GM03348 (cell line): ENCODE data around the gene GPR18.
A peak's percentile ranks its signal among the peaks of the same experiment; 100 is the strongest.
"Not testable (repeated sequence)": the region's sequence is repeated elsewhere in the genome, so short reads cannot be mapped to it uniquely, and the experiment has no call there.

ENCODE experiments used
- DNase-seq: peaks from one replicate; pipeline ENCODE4 v3.0.0; 2012; ENCODE audit warnings: low spot score

GPR18 gene

DNA sequence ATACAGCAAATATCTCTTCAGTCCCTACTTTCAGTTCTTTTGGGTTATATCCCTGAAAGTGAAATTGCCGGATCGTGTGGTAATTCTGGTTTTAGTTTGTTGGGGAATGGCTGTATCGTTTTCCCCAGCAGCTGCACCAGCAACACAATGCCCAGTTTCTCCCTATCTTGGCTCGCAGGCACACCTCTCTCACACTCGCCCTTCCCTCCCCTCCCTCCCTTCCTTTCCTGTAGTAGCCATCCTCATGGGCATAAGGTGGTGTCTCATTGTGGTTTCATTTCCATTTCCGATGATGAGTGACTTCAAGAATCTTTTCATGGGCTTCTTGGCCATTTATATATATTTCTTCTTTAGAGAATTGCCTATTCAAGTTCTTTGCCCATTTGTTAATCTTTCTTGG lies 8.6 kb upstream of the GPR18 start:
- DNase-seq: no peak

DNA sequence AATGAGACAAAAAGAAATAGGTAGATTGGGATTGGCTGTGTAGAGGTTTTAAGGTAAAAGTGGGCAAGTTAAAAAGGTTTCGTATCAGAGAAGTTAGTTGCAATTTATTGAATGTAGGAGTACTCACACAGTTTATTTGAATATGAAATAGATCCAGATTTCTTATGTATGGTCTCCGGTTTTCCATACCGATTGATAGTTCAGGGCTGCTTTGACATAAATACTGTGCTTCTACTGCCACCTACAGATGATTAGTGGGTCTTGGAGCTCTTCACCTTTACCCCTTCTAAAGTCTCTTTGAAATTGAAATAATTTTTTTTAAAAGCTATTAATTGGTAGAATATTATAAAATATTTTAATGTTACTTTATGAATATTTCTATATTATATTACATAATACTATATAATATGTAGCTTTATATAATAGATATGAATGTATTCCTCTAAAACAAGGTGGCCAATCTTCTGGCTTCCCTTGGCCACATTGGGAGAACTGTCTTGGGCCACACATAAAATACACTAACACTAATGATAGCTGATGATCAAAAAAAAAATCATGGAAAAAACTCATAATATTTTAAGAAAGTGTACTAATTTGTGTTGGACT lies 7.7 kb upstream of the GPR18 start:
- DNase-seq: peak; percentile 64

DNA sequence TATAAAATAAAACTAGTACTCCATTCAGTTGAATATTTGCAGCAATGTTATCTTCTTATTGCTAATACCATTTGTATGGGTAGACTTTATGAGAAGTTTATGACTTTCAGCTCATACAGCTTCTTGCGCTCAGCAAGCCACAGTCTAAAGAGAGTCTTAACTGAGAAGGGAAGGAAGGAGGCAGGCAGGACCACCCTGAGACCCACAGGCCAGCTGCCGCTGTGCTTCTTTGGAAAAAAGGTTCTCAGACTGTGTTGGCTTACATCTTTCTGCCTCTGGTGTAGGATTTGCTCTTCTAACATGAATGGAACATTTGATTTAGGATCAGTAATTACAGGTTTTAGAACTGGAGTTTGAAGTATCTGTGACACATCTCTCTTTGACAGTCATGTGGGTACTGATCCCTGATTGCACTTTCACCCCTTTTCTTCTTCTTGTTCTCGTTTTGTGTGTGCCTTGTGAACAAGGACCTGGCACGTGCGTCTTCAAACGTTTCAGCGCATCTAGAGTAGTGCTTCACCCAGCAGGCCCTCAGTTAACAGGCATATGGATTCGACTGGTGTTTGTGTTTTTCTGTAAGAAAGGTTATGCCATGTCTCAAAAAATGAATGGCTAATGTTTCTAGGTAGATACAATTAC lies 7.1 kb upstream of the GPR18 start:
- DNase-seq: no peak

DNA sequence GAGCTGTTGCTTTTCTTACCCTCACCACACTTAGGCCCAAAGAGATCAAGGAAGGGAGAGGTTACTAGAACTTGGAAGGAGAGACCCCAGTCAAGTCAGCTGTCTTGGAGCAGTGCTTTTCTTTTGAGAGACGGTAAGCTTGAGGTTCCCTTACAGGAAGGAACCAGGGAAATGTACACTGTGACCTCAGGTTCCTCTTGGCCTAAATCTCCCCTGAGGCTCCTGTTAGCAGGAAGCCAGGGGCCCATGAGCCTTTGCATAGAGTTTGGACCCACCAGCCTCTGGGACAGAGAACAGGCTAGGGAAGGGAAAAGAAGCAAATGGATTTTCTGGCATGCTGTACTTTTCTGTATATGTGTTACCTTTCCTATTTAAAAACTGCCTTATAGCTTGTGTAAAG lies 5.9 kb upstream of the GPR18 start:
- DNase-seq: no peak

DNA sequence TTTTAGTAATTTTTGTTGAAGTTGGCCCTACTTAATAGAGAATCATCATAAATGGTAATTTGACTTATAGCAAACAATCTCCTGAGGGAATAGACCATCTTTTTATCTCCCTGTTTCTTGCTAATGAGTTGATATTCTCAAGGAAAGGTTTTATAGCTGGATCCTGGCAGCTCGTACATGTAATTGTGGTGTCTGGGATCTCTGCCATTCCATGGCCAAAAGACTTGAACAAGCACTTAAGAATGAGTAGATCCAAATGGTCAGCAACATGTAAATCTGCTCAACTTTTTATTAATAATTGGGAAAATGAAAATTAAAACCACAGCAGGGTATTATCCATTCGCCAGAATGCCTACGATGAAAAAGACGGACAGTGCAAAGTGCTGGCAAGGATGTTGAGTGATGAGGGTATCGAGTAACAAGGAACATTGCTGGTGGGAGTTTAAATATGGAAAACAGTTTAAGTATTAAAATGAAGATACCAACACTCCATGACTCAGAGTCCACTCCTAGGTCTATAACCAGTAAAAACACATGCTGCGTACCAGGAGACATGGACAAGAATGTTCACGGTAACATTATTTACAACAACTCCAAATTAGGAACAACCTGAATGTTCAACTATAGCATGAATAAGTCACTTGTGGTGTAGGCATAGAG lies 5.1 kb upstream of the GPR18 start:
- DNase-seq: no peak

DNA sequence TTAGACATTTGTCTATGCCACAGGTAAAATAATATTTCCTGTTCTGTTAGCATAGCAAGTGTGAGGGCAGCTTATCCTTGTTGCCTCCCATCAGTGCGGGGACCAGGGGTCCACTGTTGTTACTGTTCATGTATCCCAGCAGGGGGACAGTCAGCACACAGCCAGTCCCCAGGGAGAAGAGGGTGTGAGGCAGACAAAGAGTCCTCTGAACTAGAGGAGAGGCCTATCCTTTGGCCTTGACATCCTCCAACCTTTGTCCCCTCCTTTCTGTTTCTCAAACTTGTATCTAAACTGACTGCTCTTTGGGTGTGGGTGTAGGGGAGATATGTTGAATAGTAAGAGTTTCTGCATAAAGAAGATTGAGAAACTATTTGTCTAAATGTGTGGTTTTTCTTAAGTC lies 2.9 kb upstream of the GPR18 start:
- DNase-seq: no peak

DNA sequence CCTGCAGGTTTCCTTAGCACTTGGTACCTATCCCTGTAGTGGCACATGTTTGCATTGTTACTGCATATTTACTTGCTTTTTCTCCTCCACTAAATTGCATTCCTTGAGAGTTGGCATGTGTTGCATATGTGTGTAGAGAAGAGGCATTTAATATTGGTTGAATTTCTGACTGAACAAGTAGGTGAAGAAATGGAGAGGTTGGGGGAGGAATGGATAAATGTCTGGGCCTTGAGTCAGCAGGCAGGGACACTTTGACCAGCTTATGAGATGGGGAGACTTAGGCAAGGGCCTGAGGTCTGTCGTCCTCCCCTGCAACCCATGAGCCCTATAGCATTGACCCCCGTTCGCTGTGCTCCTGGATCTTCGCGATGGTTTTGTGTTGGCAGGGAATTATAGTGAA lies 2.0 kb upstream of the GPR18 start:
- DNase-seq: peak; percentile 38

DNA sequence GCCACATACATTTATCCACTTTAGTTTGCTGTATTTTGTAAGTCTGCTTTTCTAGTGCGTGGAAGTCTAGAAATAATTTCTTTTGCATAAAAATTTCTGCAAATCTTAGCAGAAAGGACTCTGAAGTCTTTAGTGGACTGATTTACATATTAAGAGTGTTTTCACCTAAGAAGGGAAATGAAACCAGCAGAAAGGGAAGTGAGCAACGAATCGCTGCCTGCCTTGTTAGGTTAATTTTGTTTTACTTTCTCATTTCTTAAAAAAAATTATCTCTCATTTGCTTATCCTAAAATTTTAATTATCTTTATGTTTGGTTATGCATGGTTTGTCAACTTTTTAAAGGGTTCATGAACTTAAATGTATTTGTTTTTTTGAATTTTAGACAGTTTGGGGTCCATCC lies 767 bp upstream of the GPR18 start:
- no peak for DNase-seq

DNA sequence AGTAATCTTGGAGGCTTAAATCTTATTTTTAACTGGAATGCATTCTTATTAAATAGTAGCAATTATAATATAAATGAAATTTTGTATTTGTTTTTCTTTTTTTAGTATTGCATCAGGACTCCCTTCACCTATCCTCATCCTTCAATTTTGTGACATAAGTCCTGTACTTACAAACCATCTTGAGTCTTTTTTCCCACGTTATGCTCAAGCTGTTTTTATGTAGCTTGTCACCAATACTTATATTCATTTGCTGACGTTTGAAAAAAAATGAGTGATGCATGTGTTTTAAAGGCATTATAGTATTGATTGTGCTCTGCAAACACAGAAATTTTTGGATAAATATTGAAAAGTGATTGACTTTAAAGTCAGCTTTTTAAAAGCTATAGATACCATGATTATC lies 888 bp downstream of the GPR18 start:
- DNase-seq: no peak

DNA sequence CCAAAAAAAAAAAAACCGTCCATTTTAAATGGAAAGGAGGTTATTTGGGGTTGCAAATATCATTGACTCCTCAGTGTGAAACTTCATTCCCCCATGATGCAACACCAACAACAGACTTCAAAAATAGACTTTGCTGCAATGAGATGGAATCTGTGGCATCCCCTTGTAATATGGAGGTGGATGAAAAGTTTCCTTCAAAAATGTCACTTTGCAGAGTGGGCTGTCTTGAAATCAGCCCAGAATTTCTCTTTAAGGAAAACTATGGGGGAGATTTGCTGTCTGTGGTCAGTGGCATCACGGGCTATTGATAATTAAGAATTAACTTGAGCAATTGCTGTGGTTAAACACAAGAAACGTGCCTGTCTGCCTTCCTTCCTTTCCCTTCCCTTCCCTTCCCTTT lies 1.5 kb downstream of the GPR18 start:
- DNase-seq: peak; percentile 70

DNA sequence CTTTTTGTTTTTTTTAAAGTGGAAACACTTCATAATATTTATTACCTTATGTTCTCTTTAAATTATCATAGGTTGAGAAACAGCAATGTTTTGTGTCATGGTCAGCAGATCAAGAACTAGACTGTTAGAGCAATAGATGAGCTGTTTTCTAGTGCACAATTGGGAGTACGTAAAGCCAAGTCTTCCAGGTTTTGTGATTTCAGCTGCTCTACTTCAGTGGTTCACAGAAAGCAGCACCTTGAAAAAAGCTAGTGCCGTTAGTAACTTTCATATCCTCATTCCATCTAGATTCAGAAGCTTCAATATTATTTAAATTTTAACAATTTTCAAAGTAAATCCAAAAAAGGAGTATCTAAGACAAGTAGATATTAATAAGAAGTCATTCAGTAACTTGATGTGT lies 1.9 kb downstream of the GPR18 start:
- DNase-seq: no peak

DNA sequence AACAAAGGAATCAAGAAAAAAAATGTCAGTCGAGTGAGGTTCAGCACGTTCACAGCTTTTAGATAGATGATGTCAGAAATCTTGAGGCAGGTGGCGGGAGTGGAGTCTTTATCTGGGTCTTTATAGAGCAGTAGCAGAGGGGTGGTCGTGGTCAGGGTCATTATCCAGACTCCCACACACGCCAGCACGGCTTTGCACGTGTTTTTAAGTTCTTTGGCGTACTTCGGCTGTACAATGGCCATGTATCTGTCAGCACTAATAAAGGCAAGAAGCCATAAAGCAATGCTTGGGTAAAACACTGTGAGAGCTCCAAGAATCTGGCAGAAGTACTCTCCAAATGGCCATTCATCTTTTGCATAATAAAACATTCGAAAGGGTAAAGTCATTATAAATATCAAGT lies 2.9 kb downstream of the GPR18 start:
- no peak for DNase-seq

DNA sequence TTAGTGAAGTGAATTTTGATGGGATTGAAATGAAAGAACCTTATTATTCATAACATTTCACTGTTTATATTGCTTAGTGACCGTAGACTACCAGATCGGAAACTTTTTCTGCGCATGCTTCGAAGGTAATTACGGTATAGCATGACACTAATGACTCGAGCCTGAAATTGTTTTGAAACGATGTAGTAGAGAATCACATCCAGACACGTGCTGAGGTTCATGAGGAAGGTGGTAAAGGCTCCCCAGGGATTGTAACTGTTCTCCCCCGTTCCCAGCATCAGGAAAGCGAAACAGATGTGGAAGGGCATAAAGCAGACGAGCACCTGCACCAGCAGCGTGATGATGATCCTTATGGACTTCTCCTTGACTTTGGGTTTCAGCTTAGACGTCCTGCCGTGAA lies 3.3 kb downstream of the GPR18 start:
- no peak for DNase-seq

DNA sequence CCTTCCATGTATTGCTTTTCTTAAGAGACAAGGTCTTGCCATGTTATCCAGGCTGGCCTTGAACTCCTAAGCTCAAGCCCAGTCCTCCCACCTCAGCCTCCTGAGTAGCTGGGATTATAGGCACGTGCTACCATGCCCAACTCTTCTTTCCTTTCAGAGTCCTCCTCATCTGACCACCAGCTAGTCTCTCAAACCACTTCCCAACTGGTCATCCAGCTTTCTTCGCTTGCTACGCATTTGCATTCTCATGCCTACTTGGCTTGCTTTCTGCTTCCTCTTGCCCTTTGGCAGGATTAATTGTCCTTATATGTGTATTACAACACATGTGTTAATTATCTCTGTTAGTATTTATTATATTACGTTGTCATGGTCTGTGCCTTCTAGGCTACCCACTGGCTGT lies 6.3 kb downstream of the GPR18 start:
- DNase-seq: no peak

DNA sequence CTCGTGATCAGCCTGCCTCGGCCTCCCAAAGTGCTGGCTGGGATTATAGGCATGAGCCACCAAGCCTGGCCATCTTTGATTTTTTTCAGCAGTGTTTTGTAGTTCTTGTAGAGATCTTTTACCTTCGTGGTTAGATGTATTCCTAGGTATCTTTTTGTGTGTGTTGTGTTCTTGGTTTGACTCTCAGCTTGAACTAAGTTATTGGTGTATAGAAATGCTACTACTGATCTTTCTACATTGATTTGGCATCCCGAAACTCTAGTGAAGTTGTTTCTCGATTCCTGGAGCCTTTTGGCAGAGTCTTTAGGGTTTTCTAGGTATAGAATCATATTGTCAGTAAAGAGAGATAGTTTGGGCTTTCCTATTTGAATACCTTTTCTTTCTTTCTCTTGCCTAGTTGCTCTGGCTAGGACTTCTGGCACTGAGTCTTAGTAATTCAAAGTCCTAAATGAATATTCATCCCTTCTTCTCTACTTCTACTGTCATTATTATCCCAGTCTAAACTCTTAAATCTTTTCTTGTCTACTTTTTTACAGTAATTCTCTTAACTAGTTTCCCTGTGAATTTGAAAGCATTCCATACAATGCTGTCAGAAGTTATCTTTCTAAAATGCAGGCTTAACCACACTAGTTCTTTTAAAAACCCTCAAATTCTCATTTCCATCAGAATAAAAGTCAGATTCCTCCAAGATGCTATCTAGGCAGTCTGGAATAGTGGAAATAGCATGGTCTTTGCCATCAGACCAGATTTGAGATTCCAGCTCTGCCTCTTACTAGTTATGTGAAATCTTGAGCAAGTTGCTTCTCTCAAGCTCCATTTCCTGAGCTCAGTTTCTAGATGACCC lies 7.0 kb downstream of the GPR18 start:
- no peak for DNase-seq

DNA sequence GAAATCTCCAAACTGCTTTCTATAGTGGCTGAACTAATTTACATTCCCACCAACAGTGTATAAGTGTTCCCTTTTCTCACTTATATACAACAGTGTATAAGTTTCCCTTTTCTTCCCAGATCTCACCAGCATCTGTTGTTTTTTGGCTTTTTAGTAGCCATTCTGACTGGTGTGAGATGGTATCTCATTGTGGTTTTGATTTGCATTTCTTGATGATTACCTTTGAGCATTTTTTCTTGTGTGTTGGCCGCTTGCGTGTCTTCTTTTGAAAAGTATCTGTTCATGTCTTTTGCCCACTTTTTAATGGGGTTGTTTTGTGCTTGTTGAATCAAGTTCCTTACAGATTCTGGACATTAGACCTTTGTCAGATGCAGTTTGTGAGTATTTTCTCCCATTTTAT lies 8.6 kb downstream of the GPR18 start:
- DNase-seq: not testable (repeated sequence)

DNA sequence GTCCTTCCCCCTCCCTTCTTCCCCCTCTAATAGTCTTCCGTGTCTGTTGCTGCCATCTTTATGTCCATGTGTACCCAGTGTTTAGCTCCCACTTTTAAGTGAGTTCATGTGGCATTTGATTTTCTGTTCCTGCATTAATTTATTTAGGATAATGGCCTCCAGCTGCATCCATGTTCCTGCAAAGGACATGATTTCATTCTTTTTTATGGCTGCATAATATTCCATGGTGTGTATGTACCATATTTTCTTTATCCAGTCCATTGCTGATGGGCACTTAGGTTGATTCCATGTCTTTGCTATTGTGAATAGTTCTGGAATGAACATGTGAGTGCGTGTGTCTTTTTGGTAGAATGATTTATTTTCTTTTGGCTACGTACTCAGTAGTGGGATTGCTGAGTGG lies 9.0 kb downstream of the GPR18 start:
- not testable (repeated sequence) for DNase-seq

DNA sequence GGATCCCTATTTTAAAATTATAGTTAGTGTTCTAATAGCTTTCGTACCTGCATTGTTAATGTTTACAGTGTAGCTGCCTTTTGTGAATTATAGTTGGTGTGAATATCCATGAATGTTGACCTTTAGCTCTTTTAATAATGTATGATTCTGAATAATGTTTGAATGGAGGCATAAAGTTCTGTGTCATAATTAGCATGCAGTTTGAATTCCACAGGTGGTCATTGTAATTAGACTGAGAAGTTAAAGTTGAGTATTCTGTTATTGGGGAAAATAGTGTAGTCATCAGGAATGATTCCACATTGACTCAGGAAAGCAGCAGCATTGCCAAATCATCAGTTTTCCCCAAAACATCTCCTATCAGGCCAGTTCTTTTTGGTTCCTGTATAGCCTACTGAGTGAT lies 12.1 kb downstream of the GPR18 start:
- DNase-seq: peak; percentile 27

DNA sequence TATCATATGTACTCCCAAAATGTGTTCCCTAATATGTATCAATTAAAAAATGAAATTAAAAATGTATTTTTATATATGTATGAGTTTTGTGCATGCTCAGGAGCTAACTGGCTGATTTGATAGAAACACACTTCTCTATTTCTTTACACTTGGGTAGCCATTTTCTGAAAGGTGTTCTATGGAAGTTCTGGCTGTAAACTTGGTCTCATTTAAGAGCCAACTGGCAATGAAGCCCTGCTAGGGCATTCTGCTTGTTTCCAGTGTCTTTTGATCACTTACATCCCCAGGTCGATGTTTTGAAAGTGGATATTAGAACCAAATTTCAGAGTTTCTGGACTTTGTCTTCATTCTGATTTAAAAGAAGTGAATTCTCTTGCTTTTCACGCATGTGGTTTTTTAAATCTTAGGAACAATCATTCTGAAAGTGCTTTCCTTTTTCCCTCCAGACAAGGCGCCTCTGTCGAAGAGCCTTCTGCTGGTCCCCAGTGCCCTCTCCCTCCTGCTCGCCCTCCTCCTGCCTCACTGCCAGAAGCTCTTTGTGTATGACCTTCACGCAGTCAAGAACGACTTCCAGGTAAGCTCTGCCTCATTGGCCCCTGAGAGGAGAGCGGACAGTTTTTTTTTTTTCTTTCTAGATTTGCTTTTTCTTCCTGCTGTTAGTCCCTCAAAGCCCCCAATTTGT lies 20.1 kb downstream of the GPR18 start:
- no peak for DNase-seq

DNA sequence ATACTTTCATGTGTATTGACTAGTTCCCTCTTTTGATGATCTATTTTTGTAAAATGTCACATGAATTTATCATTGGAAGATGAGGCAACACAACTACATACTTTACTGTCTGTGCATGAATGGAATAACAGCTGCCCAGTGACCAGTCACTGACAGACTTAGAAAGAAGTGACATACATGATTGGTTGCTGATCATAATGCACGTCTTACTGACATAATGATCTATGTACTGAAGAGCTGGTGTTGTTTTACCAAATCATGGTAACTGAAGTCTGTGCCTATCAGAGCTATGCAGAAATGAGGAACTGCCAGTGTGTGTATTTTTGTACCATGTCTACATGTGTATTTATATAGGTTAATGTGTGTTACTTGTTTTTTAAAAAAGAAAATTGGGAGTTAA lies 26.5 kb downstream of the GPR18 start:
- no peak for DNase-seq

DNA sequence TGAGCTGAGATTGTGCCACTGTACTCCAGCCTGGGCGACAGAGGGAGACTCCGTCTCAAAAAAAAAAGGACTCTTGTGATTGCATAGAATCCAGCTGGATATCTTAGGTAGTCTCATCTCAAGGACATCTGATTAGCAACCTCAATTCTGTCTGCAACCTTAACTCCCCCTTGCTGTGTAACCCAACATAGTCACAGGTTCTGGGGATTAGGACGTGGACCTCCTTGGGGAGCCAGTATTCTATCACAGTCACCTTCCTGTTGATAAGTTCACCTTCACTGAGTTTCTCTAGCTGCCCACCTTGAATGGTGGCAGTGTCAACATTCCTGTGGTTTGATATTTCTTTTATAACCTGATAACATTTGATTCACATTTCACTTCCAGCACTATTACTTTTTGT lies 27.2 kb downstream of the GPR18 start:
- no peak for DNase-seq

DNA sequence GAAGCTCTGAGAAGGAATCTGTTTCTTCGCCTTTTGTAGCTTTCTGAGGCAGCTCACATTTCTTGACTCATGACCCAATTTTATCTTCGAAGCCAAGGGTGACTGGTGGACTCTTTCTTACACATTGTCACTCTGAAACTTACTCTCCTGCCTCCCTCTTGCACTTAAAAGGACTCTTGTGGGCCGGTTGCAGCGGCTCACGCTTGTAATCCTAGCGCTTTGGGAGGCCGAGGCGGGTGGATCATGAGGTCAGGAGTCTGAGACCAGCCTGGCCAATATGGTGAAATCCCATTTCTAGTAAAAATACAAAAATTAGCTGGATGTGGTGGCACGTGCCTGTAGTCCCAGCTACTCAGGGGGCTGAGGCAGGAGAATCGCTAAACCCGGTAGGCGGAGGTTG lies 27.6 kb downstream of the GPR18 start:
- not testable (repeated sequence) for DNase-seq
